HepG2 (cell line): Measurements from ENCODE around the gene TIGD6. TPM values are rescaled to one million over a fixed set of nuclear protein-coding genes. Genes with fewer than 3 reads are reported as not detected.
A peak's percentile ranks its signal among the peaks of the same experiment; 100 is the strongest.

Experiments used
- ARHGAP35 ChIP-seq: sonication (generic); formaldehyde crosslinking; IDR thresholded peaks from 2 replicates; pipeline ENCODE4 v1.9.0; 2022; ENCODE audit warnings: mild to moderate bottlenecking, inconsistent platforms, moderate library complexity, missing genetic modification reagents, borderline replicate concordance
- HOXA9 ChIP-seq: sonication (generic); formaldehyde crosslinking; IDR thresholded peaks from 2 replicates; pipeline ENCODE4 v1.8.1; 2022; ENCODE audit warnings: missing genetic modification reagents, mild to moderate bottlenecking, moderate library complexity, borderline replicate concordance
- NRL ChIP-seq: sonication (generic); formaldehyde crosslinking; IDR thresholded peaks from 2 replicates; pipeline ENCODE4 v1.5.0; 2020; ENCODE audit warnings: missing genetic modification reagents, mild to moderate bottlenecking, moderate library complexity, borderline replicate concordance
- SOX13 ChIP-seq, 3 experiments: fragments of 450-650 bp in 1 of 3; sonication (generic) in 1 of 3; formaldehyde crosslinking in 1 of 3; IDR thresholded peaks in 2 of 3; conservative IDR thresholded peaks in 1 of 3; 2 replicates each; pipeline versions ENCODE4 v1.5.0 to v1.6.1; 2016 to 2020; ENCODE audit warnings: antibody characterized with exemption in 1 of 3, mild to moderate bottlenecking in 1 of 3, missing compliant biosample characterization in 1 of 3, missing genetic modification reagents in 1 of 3, moderate library complexity in 1 of 3
- ZNF234 ChIP-seq: sonication (generic); formaldehyde crosslinking; conservative IDR thresholded peaks from 2 replicates; pipeline ENCODE4 v1.5.1; 2020; ENCODE audit warnings: mild to moderate bottlenecking, missing genetic modification reagents
- ZNF629 ChIP-seq: sonication (generic); formaldehyde crosslinking; conservative IDR thresholded peaks from 2 replicates; pipeline ENCODE4 v1.5.0; 2020; ENCODE audit warnings: missing genetic modification reagents
- ZNF841 ChIP-seq: sonication (generic); formaldehyde crosslinking; IDR thresholded peaks from 2 replicates; pipeline ENCODE4 v1.8.1; 2023; ENCODE audit warnings: missing genetic modification reagents, borderline replicate concordance
- polyA plus RNA-seq, 8 experiments: library from polyadenylated mRNA; depleted of rRNA in 3 of 8; stranded (reverse) in 7 of 8; unstranded in 1 of 8; fragments of >200 nt; fragmentation: Illumina TruSeq in 4 of 8; extraction: Trizol in 4 of 8; gene quantifications; 2 replicates each; pipeline versions ENCODE4 v1.2.1 to v1.2.3, GENCODE V29; 2011 to 2016; ENCODE audit warnings: low read depth in 4 of 8, missing spikeins in 1 of 8, mixed read lengths in 1 of 8; ENCODE audit not compliant: insufficient read depth in 1 of 8
- total RNA-seq, 5 experiments: library from RNA; depleted of rRNA; stranded (reverse); fragments of >200 nt; fragmentation: Illumina TruSeq; extraction: Trizol; gene quantifications; 2 replicates each; pipeline ENCODE4 v1.2.3, GENCODE V29; 2016; ENCODE audit warnings: low read depth in 1 of 5
- TF ChIP-seq, protein P1 (sequence below): sonication (generic); formaldehyde crosslinking; conservative IDR thresholded peaks from 2 replicates; pipeline ENCODE4 v1.4.0; 2020; ENCODE audit warnings: mild to moderate bottlenecking, missing genetic modification reagents, moderate library complexity
- TF ChIP-seq, protein P2 (sequence below): sonication (generic); formaldehyde crosslinking; IDR thresholded peaks from 2 replicates; pipeline ENCODE4 v1.4.0; 2020; ENCODE audit warnings: mild to moderate bottlenecking, low read depth, missing genetic modification reagents
- TF ChIP-seq, protein P3 (sequence below): sonication (generic); formaldehyde crosslinking; IDR thresholded peaks from 2 replicates; pipeline ENCODE4 v1.5.1; 2020; ENCODE audit warnings: mild to moderate bottlenecking, moderate library complexity, missing genetic modification reagents
- TF ChIP-seq, protein P4 (sequence below): sonication (generic); formaldehyde crosslinking; IDR thresholded peaks from 2 replicates; pipeline ENCODE4 v1.4.0; 2020; ENCODE audit warnings: mild to moderate bottlenecking, missing genetic modification reagents
- TF ChIP-seq, protein P5 (sequence below): sonication (generic); formaldehyde crosslinking; IDR thresholded peaks from 2 replicates; pipeline ENCODE4 v1.4.0; 2020; ENCODE audit warnings: missing genetic modification reagents, low read depth, mild to moderate bottlenecking, borderline replicate concordance
- TF ChIP-seq, protein P6 (sequence below): sonication (generic); formaldehyde crosslinking; IDR thresholded peaks from 2 replicates; pipeline ENCODE4 v1.8.0; 2022; ENCODE audit warnings: mild to moderate bottlenecking, missing genetic modification reagents, moderate library complexity
- TF ChIP-seq, protein P7 (sequence below): sonication (generic); formaldehyde crosslinking; conservative IDR thresholded peaks from 2 replicates; pipeline ENCODE4 v1.8.1; 2023; ENCODE audit warnings: missing genetic modification reagents

TIGD6 gene
- total and polyA plus RNA-seq, 2 of the 13 experiments (the other 11 are each of a cell fraction or from before 2014, with no cell fraction given) = 2.1 to 2.9 TPM

DNA sequence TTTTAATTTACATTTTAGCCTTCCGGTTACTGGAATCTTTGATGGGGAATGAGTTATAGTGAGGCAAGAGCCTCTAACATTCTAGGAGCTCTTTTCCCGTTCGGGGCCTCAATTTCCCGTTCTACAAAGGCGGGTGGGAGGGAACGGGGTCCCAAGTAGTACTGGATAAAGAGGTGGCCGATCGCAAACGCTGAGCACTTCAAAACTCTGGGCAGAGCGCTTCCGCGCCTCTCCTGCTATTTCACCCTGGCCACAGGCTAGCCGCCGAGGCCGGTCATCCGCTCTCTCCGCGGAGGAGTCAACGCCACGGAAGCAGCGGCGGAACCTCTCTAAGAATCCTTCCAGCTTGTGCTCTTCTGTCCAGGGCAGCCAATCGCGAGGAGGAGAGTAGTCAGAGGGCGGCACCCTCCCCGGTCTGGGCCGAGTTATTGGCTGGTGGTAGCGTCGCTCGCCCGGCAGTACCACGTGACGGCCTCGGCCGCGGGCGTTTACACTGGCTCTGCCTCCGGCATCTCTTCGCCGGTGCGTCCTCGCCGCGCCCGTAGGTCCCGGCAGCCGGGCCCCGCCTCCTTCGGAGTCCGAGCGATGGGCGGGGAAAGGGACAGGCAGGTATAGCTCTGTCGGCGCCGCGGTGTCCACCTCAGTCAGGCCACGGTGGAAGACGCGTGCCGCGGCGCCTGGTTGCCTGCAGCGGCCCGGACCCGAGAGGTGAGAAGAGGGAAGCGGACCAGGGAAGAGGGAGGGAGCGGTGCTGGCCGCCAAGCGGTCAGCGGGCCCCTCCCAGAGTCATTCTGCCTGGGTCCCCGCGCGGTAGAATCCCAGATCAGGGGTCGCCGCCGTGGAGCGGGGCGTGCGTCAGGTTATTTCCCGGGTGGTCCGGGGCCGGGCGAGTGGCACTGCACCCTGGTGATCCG is 39.9 kb downstream of the TIGD6 start, which contains the start of gene SLC26A2 (continued):
- TF ChIP-seq, protein P1, sequence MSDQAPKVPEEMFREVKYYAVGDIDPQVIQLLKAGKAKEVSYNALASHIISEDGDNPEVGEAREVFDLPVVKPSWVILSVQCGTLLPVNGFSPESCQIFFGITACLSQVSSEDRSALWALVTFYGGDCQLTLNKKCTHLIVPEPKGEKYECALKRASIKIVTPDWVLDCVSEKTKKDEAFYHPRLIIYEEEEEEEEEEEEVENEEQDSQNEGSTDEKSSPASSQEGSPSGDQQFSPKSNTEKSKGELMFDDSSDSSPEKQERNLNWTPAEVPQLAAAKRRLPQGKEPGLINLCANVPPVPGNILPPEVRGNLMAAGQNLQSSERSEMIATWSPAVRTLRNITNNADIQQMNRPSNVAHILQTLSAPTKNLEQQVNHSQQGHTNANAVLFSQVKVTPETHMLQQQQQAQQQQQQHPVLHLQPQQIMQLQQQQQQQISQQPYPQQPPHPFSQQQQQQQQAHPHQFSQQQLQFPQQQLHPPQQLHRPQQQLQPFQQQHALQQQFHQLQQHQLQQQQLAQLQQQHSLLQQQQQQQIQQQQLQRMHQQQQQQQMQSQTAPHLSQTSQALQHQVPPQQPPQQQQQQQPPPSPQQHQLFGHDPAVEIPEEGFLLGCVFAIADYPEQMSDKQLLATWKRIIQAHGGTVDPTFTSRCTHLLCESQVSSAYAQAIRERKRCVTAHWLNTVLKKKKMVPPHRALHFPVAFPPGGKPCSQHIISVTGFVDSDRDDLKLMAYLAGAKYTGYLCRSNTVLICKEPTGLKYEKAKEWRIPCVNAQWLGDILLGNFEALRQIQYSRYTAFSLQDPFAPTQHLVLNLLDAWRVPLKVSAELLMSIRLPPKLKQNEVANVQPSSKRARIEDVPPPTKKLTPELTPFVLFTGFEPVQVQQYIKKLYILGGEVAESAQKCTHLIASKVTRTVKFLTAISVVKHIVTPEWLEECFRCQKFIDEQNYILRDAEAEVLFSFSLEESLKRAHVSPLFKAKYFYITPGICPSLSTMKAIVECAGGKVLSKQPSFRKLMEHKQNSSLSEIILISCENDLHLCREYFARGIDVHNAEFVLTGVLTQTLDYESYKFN = 0 out of 2 replicates have a peak, but pooled peaks have one; percentile 16
- TF ChIP-seq, protein P2, sequence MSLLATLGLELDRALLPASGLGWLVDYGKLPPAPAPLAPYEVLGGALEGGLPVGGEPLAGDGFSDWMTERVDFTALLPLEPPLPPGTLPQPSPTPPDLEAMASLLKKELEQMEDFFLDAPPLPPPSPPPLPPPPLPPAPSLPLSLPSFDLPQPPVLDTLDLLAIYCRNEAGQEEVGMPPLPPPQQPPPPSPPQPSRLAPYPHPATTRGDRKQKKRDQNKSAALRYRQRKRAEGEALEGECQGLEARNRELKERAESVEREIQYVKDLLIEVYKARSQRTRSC (CRISPR knock-in tag) = no peak
- TF ChIP-seq, protein P3, sequence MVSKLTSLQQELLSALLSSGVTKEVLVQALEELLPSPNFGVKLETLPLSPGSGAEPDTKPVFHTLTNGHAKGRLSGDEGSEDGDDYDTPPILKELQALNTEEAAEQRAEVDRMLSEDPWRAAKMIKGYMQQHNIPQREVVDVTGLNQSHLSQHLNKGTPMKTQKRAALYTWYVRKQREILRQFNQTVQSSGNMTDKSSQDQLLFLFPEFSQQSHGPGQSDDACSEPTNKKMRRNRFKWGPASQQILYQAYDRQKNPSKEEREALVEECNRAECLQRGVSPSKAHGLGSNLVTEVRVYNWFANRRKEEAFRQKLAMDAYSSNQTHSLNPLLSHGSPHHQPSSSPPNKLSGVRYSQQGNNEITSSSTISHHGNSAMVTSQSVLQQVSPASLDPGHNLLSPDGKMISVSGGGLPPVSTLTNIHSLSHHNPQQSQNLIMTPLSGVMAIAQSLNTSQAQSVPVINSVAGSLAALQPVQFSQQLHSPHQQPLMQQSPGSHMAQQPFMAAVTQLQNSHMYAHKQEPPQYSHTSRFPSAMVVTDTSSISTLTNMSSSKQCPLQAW = peak; percentile 15; the same call in 1 of the 2 replicates
- TF ChIP-seq ZNF841 (CRISPR knock-in tag) (peak; percentile 82; the same call in 1 of the 2 replicates), ARHGAP35 (CRISPR knock-in tag) (peak; percentile 28; the same call in 1 of the 2 replicates), ZNF234 (CRISPR knock-in tag) (no peak), HOXA9 (CRISPR knock-in tag) (peak; percentile 44; the same call in 1 of the 2 replicates), SOX13 (IDR thresholded peaks at IDR 0.05) (no peak), SOX13 (CRISPR knock-in tag; conservative IDR thresholded peaks at IDR 0.05 in 1 of 2, IDR thresholded peaks at IDR 0.05 in 1 of 2) (no peak), ZNF629 (CRISPR knock-in tag) (no peak), NRL (0 out of 2 replicates have a peak, but pooled peaks have one; percentile 69)
- TF ChIP-seq, protein P4, sequence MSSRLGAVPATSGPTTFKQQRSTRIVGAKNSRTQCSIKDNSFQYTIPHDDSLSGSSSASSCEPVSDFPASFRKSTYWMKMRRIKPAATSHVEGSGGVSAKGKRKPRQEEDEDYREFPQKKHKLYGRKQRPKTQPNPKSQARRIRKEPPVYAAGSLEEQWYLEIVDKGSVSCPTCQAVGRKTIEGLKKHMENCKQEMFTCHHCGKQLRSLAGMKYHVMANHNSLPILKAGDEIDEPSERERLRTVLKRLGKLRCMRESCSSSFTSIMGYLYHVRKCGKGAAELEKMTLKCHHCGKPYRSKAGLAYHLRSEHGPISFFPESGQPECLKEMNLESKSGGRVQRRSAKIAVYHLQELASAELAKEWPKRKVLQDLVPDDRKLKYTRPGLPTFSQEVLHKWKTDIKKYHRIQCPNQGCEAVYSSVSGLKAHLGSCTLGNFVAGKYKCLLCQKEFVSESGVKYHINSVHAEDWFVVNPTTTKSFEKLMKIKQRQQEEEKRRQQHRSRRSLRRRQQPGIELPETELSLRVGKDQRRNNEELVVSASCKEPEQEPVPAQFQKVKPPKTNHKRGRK (CRISPR knock-in tag) = no peak
- TF ChIP-seq, protein P5, sequence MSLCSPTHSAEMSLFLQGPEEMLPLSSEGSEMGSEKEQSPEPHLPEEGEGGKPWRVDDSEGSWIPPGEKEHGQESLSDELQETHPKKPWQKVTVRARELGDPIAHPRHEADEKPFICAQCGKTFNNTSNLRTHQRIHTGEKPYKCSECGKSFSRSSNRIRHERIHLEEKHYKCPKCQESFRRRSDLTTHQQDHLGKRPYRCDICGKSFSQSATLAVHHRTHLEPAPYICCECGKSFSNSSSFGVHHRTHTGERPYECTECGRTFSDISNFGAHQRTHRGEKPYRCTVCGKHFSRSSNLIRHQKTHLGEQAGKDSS = peak; percentile 61
- TF ChIP-seq, protein P6, sequence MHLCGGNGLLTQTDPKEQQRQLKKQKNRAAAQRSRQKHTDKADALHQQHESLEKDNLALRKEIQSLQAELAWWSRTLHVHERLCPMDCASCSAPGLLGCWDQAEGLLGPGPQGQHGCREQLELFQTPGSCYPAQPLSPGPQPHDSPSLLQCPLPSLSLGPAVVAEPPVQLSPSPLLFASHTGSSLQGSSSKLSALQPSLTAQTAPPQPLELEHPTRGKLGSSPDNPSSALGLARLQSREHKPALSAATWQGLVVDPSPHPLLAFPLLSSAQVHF (CRISPR knock-in tag) = peak; percentile 80; the same call in 1 of the 2 replicates
- TF ChIP-seq, protein P7, sequence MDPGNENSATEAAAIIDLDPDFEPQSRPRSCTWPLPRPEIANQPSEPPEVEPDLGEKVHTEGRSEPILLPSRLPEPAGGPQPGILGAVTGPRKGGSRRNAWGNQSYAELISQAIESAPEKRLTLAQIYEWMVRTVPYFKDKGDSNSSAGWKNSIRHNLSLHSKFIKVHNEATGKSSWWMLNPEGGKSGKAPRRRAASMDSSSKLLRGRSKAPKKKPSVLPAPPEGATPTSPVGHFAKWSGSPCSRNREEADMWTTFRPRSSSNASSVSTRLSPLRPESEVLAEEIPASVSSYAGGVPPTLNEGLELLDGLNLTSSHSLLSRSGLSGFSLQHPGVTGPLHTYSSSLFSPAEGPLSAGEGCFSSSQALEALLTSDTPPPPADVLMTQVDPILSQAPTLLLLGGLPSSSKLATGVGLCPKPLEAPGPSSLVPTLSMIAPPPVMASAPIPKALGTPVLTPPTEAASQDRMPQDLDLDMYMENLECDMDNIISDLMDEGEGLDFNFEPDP = no peak
